Measurements from ENCODE around the gene UBXN7. TPM values are rescaled to one million over a fixed set of nuclear protein-coding genes. Genes with fewer than 3 reads are reported as not detected.

The UBXN7 gene
- total and polyA plus RNA-seq, 2 of the 13 experiments (the other 11 are each of a cell fraction or from before 2014, with no cell fraction given), result 12.5 to 15.9 TPM

DNA sequence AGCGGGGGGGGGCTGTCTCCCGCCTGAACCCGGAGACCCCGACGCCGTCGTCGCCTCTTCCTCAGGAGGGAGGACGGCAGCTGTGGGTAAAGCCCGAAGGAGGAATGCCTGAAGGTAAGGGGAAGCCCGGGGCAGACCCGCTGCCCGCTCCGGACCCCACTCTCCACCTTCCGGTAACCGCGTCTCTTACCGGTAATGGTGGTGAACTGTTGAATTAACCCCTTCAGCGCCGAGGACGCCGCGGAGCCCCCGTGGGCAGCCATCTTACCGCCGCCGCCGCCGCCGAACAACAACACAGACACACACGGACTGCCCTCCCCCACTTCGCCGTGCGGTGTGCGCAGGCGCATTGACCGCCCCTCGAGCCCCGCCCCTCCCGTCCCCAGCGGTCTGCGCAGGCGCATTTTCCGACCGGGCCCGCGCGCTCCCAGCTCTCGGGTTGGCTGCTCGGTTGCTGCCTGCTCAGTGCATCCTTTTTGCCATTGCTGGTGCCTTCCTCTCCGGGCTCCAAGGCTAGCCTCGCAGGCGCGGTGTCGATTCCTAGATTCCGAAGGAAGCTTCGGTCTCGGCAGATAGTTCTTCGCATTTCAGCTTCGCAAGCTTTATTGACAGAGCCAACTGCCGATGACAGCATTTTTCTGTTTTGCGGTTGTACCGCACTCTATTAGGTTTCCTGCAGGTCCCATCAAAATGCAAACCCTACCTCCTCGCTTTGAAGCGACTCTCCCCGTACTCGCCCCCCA lies at the start of gene UBXN7 (continued):
- TF ChIP-seq, protein P1, sequence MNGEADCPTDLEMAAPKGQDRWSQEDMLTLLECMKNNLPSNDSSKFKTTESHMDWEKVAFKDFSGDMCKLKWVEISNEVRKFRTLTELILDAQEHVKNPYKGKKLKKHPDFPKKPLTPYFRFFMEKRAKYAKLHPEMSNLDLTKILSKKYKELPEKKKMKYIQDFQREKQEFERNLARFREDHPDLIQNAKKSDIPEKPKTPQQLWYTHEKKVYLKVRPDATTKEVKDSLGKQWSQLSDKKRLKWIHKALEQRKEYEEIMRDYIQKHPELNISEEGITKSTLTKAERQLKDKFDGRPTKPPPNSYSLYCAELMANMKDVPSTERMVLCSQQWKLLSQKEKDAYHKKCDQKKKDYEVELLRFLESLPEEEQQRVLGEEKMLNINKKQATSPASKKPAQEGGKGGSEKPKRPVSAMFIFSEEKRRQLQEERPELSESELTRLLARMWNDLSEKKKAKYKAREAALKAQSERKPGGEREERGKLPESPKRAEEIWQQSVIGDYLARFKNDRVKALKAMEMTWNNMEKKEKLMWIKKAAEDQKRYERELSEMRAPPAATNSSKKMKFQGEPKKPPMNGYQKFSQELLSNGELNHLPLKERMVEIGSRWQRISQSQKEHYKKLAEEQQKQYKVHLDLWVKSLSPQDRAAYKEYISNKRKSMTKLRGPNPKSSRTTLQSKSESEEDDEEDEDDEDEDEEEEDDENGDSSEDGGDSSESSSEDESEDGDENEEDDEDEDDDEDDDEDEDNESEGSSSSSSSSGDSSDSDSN (CRISPR knock-in tag; IDR thresholded peaks at IDR 0.05), result peak; percentile 40
- TF ChIP-seq ZFP1 (CRISPR knock-in tag; IDR thresholded peaks at IDR 0.05), result no peak
- no peak for TF ChIP-seq THYN1 (CRISPR knock-in tag; IDR thresholded peaks at IDR 0.05; ENCODE audit: borderline replicate concordance, low read depth)
- 0 out of 2 replicates have a peak, but pooled peaks have one; percentile 84 for TF ChIP-seq ZNF530 (CRISPR knock-in tag; IDR thresholded peaks at IDR 0.05; ENCODE audit: low read depth)
- TF ChIP-seq, protein P2, sequence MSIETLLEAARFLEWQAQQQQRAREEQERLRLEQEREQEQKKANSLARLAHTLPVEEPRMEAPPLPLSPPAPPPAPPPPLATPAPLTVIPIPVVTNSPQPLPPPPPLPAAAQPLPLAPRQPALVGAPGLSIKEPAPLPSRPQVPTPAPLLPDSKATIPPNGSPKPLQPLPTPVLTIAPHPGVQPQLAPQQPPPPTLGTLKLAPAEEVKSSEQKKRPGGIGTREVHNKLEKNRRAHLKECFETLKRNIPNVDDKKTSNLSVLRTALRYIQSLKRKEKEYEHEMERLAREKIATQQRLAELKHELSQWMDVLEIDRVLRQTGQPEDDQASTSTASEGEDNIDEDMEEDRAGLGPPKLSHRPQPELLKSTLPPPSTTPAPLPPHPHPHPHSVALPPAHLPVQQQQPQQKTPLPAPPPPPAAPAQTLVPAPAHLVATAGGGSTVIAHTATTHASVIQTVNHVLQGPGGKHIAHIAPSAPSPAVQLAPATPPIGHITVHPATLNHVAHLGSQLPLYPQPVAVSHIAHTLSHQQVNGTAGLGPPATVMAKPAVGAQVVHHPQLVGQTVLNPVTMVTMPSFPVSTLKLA (IDR thresholded peaks at IDR 0.05), result peak; percentile 49
- TF ChIP-seq ZNF773 (CRISPR knock-in tag; IDR thresholded peaks at IDR 0.05; ENCODE audit: borderline replicate concordance), result 0 out of 2 replicates have a peak, but pooled peaks have one; percentile 32
- TF ChIP-seq, protein P3, sequence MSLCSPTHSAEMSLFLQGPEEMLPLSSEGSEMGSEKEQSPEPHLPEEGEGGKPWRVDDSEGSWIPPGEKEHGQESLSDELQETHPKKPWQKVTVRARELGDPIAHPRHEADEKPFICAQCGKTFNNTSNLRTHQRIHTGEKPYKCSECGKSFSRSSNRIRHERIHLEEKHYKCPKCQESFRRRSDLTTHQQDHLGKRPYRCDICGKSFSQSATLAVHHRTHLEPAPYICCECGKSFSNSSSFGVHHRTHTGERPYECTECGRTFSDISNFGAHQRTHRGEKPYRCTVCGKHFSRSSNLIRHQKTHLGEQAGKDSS (CRISPR knock-in tag; IDR thresholded peaks at IDR 0.05; ENCODE audit: borderline replicate concordance, low read depth), result 0 out of 2 replicates have a peak, but pooled peaks have one; percentile 19
- no peak for TF ChIP-seq RFX1 (IDR thresholded peaks at IDR 0.05)
- TF ChIP-seq HDAC2 (CRISPR knock-in tag; IDR thresholded peaks at IDR 0.05), result peak; percentile 34
- 0 out of 2 replicates have a peak, but pooled peaks have one; percentile 77 for TF ChIP-seq NAIF1 (CRISPR knock-in tag; IDR thresholded peaks at IDR 0.05; ENCODE audit: borderline replicate concordance)
- TF ChIP-seq, protein P4, sequence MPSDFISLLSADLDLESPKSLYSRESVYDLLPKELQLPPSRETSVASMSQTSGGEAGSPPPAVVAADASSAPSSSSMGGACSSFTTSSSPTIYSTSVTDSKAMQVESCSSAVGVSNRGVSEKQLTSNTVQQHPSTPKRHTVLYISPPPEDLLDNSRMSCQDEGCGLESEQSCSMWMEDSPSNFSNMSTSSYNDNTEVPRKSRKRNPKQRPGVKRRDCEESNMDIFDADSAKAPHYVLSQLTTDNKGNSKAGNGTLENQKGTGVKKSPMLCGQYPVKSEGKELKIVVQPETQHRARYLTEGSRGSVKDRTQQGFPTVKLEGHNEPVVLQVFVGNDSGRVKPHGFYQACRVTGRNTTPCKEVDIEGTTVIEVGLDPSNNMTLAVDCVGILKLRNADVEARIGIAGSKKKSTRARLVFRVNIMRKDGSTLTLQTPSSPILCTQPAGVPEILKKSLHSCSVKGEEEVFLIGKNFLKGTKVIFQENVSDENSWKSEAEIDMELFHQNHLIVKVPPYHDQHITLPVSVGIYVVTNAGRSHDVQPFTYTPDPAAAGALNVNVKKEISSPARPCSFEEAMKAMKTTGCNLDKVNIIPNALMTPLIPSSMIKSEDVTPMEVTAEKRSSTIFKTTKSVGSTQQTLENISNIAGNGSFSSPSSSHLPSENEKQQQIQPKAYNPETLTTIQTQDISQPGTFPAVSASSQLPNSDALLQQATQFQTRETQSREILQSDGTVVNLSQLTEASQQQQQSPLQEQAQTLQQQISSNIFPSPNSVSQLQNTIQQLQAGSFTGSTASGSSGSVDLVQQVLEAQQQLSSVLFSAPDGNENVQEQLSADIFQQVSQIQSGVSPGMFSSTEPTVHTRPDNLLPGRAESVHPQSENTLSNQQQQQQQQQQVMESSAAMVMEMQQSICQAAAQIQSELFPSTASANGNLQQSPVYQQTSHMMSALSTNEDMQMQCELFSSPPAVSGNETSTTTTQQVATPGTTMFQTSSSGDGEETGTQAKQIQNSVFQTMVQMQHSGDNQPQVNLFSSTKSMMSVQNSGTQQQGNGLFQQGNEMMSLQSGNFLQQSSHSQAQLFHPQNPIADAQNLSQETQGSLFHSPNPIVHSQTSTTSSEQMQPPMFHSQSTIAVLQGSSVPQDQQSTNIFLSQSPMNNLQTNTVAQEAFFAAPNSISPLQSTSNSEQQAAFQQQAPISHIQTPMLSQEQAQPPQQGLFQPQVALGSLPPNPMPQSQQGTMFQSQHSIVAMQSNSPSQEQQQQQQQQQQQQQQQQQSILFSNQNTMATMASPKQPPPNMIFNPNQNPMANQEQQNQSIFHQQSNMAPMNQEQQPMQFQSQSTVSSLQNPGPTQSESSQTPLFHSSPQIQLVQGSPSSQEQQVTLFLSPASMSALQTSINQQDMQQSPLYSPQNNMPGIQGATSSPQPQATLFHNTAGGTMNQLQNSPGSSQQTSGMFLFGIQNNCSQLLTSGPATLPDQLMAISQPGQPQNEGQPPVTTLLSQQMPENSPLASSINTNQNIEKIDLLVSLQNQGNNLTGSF (CRISPR knock-in tag; IDR thresholded peaks at IDR 0.05), result no peak
- no peak for TF ChIP-seq ZNF350 (CRISPR knock-in tag; IDR thresholded peaks at IDR 0.05; ENCODE audit: borderline replicate concordance, low read depth)
- TF ChIP-seq ARNT2 (CRISPR knock-in tag; IDR thresholded peaks at IDR 0.05; ENCODE audit: low read depth), result peak; percentile 33; the same call in 1 of the 2 replicates
- TF ChIP-seq DMAP1 (CRISPR knock-in tag; IDR thresholded peaks at IDR 0.05), result peak; percentile 19; the same call in 1 of the 2 replicates
- peak; percentile 38; the same call in 1 of the 2 replicates for TF ChIP-seq MEIS2 (CRISPR knock-in tag; IDR thresholded peaks at IDR 0.05)
- TF ChIP-seq ZNF564 (CRISPR knock-in tag; IDR thresholded peaks at IDR 0.05), result no peak; the same call in 1 of the 2 replicates
- TF ChIP-seq ZNF879 (CRISPR knock-in tag; IDR thresholded peaks at IDR 0.05), result 0 out of 2 replicates have a peak, but pooled peaks have one; percentile 17
- TF ChIP-seq, protein P5, sequence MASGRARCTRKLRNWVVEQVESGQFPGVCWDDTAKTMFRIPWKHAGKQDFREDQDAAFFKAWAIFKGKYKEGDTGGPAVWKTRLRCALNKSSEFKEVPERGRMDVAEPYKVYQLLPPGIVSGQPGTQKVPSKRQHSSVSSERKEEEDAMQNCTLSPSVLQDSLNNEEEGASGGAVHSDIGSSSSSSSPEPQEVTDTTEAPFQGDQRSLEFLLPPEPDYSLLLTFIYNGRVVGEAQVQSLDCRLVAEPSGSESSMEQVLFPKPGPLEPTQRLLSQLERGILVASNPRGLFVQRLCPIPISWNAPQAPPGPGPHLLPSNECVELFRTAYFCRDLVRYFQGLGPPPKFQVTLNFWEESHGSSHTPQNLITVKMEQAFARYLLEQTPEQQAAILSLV (CRISPR knock-in tag; IDR thresholded peaks at IDR 0.05; ENCODE audit: borderline replicate concordance), result peak; percentile 57; the same call in 1 of the 2 replicates
